OCI-LY1 (cell line): Measurements from ENCODE around the gene ALDH1L1.

ENCODE experiments used
- CTCF ChIP-seq: fragments of 200-600 bp; sonication (generic), shearing (Covaris generic); IDR thresholded peaks from 2 replicates; pipeline ENCODE4 v1.5.1; 2017; ENCODE audit warnings: mild to moderate bottlenecking, antibody characterized with exemption, low read length, moderate library complexity, mixed read lengths
- EZH2 ChIP-seq: fragments of 200-600 bp; sonication (generic), shearing (Covaris generic); IDR thresholded peaks from 2 replicates; pipeline ENCODE4 v1.8.0; 2017; ENCODE audit warnings: borderline replicate concordance, mixed run types, mild to moderate bottlenecking, antibody characterized with exemption, low read length, moderate library complexity, mixed read lengths

- TF ChIP-seq CTCF (no peak), EZH2 (no peak)
These were observed 31.0 kb downstream of the ALDH1L1 start for GRCh38 chr3:126149256-126149902.
